GM23248 (cell line): ENCODE results near the gene PROM2. TPM values are rescaled to one million over a fixed set of nuclear protein-coding genes. Genes with fewer than 3 reads are reported as not detected.
"Not testable (repeated sequence)": the region's sequence is repeated elsewhere in the genome, so short reads cannot be mapped to it uniquely, and the experiment has no call there.

Source experiments
- DNase-seq: peaks from one replicate; pipeline ENCODE4 v3.0.0-alpha.2; 2015
- H2AFZ ChIP-seq: fragments of 200-600 bp; sonication (generic); 2 replicates; pipeline ENCODE4 v1.6.1; 2016; ENCODE audit warnings: antibody characterized with exemption
- H3F3A ChIP-seq: fragments of 200-600 bp; sonication (generic); 2 replicates; pipeline ENCODE4 v1.6.1; 2016; ENCODE audit warnings: mild to moderate bottlenecking, antibody characterized with exemption, mixed run types; ENCODE audit not compliant: insufficient read depth
- H3K27ac ChIP-seq: fragments of 200-600 bp; sonication (generic); 2 replicates; pipeline ENCODE4 v1.5.1; 2016; ENCODE audit warnings: mild to moderate bottlenecking
- H3K27me3 ChIP-seq: fragments of 200-600 bp; sonication (generic); replicated peaks from 2 replicates; pipeline ENCODE4 v1.6.1; 2016; ENCODE audit warnings: mild to moderate bottlenecking; ENCODE audit not compliant: insufficient read depth
- H3K36me3 ChIP-seq: fragments of 200-600 bp; sonication (generic); 2 replicates; pipeline ENCODE4 v1.6.1; 2016; ENCODE audit warnings: low read depth, mild to moderate bottlenecking
- H3K4me1 ChIP-seq: fragments of 200-600 bp; sonication (generic); 2 replicates; pipeline ENCODE4 v1.6.1; 2016; ENCODE audit warnings: mild to moderate bottlenecking; ENCODE audit not compliant: insufficient read depth
- H3K4me2 ChIP-seq: fragments of 200-600 bp; sonication (generic); one replicate; pipeline ENCODE4 v1.6.1; 2016; ENCODE audit warnings: mild to moderate bottlenecking; ENCODE audit not compliant: unreplicated experiment
- H3K4me3 ChIP-seq: fragments of 200-600 bp; sonication (generic); 2 replicates; pipeline ENCODE4 v1.5.1; 2016; ENCODE audit warnings: mild to moderate bottlenecking
- H3K79me2 ChIP-seq: fragments of 200-600 bp; sonication (generic); 2 replicates; pipeline ENCODE4 v1.6.1; 2016; ENCODE audit warnings: mild to moderate bottlenecking; ENCODE audit not compliant: insufficient read depth
- H3K9ac ChIP-seq: fragments of 200-600 bp; sonication (generic); 2 replicates; pipeline ENCODE4 v1.6.1; 2016; ENCODE audit warnings: mild to moderate bottlenecking
- H3K9me2 ChIP-seq: fragments of 200-600 bp; sonication (generic); 2 replicates; pipeline ENCODE4 v1.6.1; 2016; ENCODE audit warnings: mixed run types, mild to moderate bottlenecking, moderate library complexity; ENCODE audit not compliant: insufficient read depth
- H3K9me3 ChIP-seq: fragments of 200-600 bp; sonication (generic); one replicate; pipeline ENCODE4 v1.6.1; 2017; ENCODE audit warnings: low read depth
- H4K20me1 ChIP-seq: fragments of 200-600 bp; sonication (generic); 2 replicates; pipeline ENCODE4 v1.6.0; 2016; ENCODE audit not compliant: insufficient read depth
- EZH2 ChIP-seq: fragments of 200-600 bp; sonication (generic); IDR thresholded peaks from 2 replicates; pipeline ENCODE4 v1.6.1; 2018; ENCODE audit warnings: antibody characterized with exemption, mild to moderate bottlenecking; ENCODE audit not compliant: insufficient read depth, poor library complexity, severe bottlenecking
- EZH2phosphoT487 ChIP-seq: fragments of 200-600 bp; sonication (generic); IDR thresholded peaks from 2 replicates; pipeline ENCODE4 v1.6.1; 2018; ENCODE audit warnings: antibody characterized with exemption, moderate library complexity, mild to moderate bottlenecking, low read depth; ENCODE audit not compliant: insufficient read depth
- WGBS, 2 experiments: methylation state at CpG; one replicate each; pipeline ENCODE4 v1.1.6; 2015 to 2017; ENCODE audit warnings: low lambda C conversion rate in 2 of 2, low coverage in 1 of 2; ENCODE audit errors: missing lambda C conversion rate in 2 of 2; 5-methylcytosine and 5-hydroxymethylcytosine counted together
- in situ Hi-C: fragments of 300-500 bp; cut with MboI; formaldehyde crosslinking; loops from 2 replicates; pipeline ENCODE4 v1.15.0; 2020
- polyA plus RNA-seq: library from polyadenylated mRNA; unstranded; fragments of >200 nt; fragmentation: Nextera tagmentation; extraction: Ambion mirVana; gene quantifications from 2 replicates; pipeline ENCODE4 v1.2.1, GENCODE V29; 2016
- total RNA-seq: library from RNA; depleted of rRNA; stranded (reverse); fragments of >200 nt; shearing (Covaris generic); gene quantifications from 2 replicates; pipeline ENCODE4 v1.2.3, GENCODE V29; 2014

Gene PROM2
- total and polyA plus RNA-seq, 2 experiments from 2014 or later, result 0.22 to 0.25 TPM

GRCh38 chr2:95268211-95269035 is 5.8 kb upstream of the PROM2 start:
- Histone ChIP-seq H3K27me3 (peaks cover 5% of the 10 kb centered on the region; the same call in 1 of the 2 replicates), H3K4me3 (no peak overlapping the region), H4K20me1 (no peaks in the 10 kb centered on the region), H3K9me3 (no peaks in the 10 kb centered on the region), H3K79me2 (no peaks in the 10 kb centered on the region), H3K9ac (no peak overlapping the region), H3F3A (no peaks in the 10 kb centered on the region), H3K27ac (no peak overlapping the region), H3K4me1 (no peaks in the 10 kb centered on the region), H2AFZ (no peak overlapping the region), H3K36me3 (no peaks in the 10 kb centered on the region), H3K4me2 (no peak overlapping the region), H3K9me2 (no peaks in the 10 kb centered on the region)
- TF ChIP-seq EZH2phosphoT487 (no peak), EZH2 (no peak)
- in situ Hi-C loops, result no loop called here
- DNase-seq, result no peak
- 54 to 57% methylated on average over 13 of the region's 13 CpGs for WGBS, 2 experiments

GRCh38 chr2:95269036-95269680 is 5.1 kb upstream of the PROM2 start:
- Histone ChIP-seq H3K36me3 (no peaks in the 10 kb centered on the region), H3K9me3 (no peaks in the 10 kb centered on the region), H4K20me1 (no peaks in the 10 kb centered on the region), H3K4me3 (no peak overlapping the region), H3K4me1 (no peaks in the 10 kb centered on the region), H3K27ac (no peak overlapping the region), H3K9ac (no peak overlapping the region), H3F3A (no peaks in the 10 kb centered on the region), H3K79me2 (no peaks in the 10 kb centered on the region), H2AFZ (no peak overlapping the region), H3K4me2 (no peak overlapping the region), H3K27me3 (peaks cover 5% of the 10 kb centered on the region; the same call in 1 of the 2 replicates), H3K9me2 (no peaks in the 10 kb centered on the region)
- in situ Hi-C loops, result no loop called here
- DNase-seq, result no peak
- TF ChIP-seq EZH2 (no peak), EZH2phosphoT487 (no peak)
- WGBS, 2 experiments, result 78 to 85% methylated on average over 10 of the region's 10 CpGs

- H3K9me2 ChIP-seq, H3K79me2 ChIP-seq, H3K4me3 ChIP-seq, H3K9ac ChIP-seq, H3K4me2 ChIP-seq, H3F3A ChIP-seq, H2AFZ ChIP-seq, H3K4me1 ChIP-seq, H3K27ac ChIP-seq, in situ Hi-C loops, DNase-seq, H3K9me3 ChIP-seq, H3K27me3 ChIP-seq, H3K36me3 ChIP-seq, H4K20me1 ChIP-seq: not testable (repeated sequence)
- 63 to 64% methylated on average over 5 of the region's 5 CpGs for WGBS, 2 experiments
Measured at GRCh38 chr2:95269745-95270144, 4.5 kb upstream of the PROM2 start.

DNA sequence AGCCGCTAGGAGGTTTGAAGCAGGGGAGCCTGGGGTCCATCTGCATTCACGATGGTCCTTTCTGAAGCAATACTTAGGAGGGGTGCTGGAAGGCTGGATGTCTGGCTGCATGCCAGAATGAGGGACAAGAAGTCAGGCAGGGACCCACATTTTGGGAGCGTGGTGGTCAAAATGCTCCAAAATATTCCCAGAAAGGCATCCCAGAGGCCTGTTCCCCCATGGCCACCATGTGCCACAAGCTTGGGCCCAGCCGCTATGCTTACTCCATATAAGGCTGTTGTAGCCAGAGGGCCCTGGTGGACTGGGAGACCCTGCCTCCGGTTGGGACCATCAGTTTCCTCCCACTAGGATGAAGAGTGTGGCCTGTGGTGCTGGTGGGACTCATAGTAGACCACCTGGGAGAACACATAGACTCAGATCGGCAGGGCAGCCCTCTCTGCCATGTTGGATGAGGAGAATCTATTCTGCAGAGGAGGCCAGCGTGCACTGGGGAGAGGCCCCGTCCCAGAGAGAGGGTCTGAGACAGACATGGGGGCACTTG is 3.6 kb upstream of the PROM2 start:
- no peaks in the 10 kb centered on the region for H3F3A ChIP-seq
- no peaks in the 10 kb centered on the region for H3K9me3 ChIP-seq
- TF ChIP-seq EZH2 (no peak), EZH2phosphoT487 (no peak)
- no peak for DNase-seq
- in situ Hi-C loops, result no loop called here
- H4K20me1 ChIP-seq, result no peaks in the 10 kb centered on the region
- WGBS, 2 experiments, result 56 to 66% methylated on average over 8 of the region's 8 CpGs
- H3K4me3 ChIP-seq, result no peak overlapping the region
- no peak overlapping the region for H3K9ac ChIP-seq
- H2AFZ ChIP-seq, result no peak overlapping the region
- H3K36me3 ChIP-seq, result no peaks in the 10 kb centered on the region
- H3K4me1 ChIP-seq, result no peaks in the 10 kb centered on the region
- peaks cover 3% of the 10 kb centered on the region; the same call in 1 of the 2 replicates for H3K27me3 ChIP-seq
- no peaks in the 10 kb centered on the region for H3K9me2 ChIP-seq
- H3K79me2 ChIP-seq, result no peaks in the 10 kb centered on the region
- H3K4me2 ChIP-seq, result no peak overlapping the region
- H3K27ac ChIP-seq, result no peak overlapping the region
